Activated naive CD8-positive, alpha-beta T cell treated with anti-CD3 and anti-CD28 coated beads, Interleukin-2, amount 50 U/mL, for 24 hours (primary cell): ENCODE results near the gene PAX9.

Source experiments
- ATAC-seq: fragments of 150-1000 bp; cut with Tn5 transposase; one replicate; pipeline ENCODE4 v1.10.0; 2021
- DNase-seq: peaks from one replicate; pipeline ENCODE4 v3.0.0; 2021
- H3K27ac Mint-ChIP-seq: one replicate; pipeline ENCODE4 v1.8.0; 2021; ENCODE audit warnings: mild to moderate bottlenecking, mixed read lengths
- H3K27me3 Mint-ChIP-seq: one replicate; pipeline ENCODE4 v1.8.0; 2021; ENCODE audit warnings: mixed read lengths
- H3K36me3 Mint-ChIP-seq: one replicate; pipeline ENCODE4 v1.8.0; 2021; ENCODE audit warnings: low read depth, mixed read lengths
- H3K4me1 Mint-ChIP-seq: one replicate; pipeline ENCODE4 v1.8.0; 2021; ENCODE audit warnings: mixed read lengths
- H3K4me3 Mint-ChIP-seq: one replicate; pipeline ENCODE4 v1.8.0; 2021; ENCODE audit warnings: mild to moderate bottlenecking, moderate library complexity, mixed read lengths
- H3K9me3 Mint-ChIP-seq: one replicate; pipeline ENCODE4 v1.8.0; 2021; ENCODE audit warnings: mixed read lengths

Gene PAX9

GRCh38 chr14:36652542-36653201, 9.0 kb upstream of the PAX9 start:
- DNase-seq (no peak), ATAC-seq (no peak)
- Mint-ChIP-seq H3K36me3 (peaks cover 5% of the 10 kb centered on the region), H3K9me3 (no peaks in the 10 kb centered on the region), H3K27me3 (peaks cover 91% of the 10 kb centered on the region), H3K4me3 (no peak overlapping the region), H3K4me1 (peaks cover 16% of the 10 kb centered on the region), H3K27ac (no peak overlapping the region)

- Mint-ChIP-seq H3K27ac (no peak overlapping the region), H3K9me3 (no peaks in the 10 kb centered on the region), H3K27me3 (peaks cover 89% of the 10 kb centered on the region), H3K4me1 (peaks cover 14% of the 10 kb centered on the region), H3K36me3 (peaks cover 5% of the 10 kb centered on the region), H3K4me3 (no peak overlapping the region)
- ATAC-seq (no peak), DNase-seq (no peak)
Observed at GRCh38 chr14:36653413-36653812, 8.2 kb upstream of the PAX9 start.

GRCh38 chr14:36653962-36654793, 7.5 kb upstream of the PAX9 start:
- DNase-seq: no peak
- Mint-ChIP-seq H3K36me3 (peaks cover 9% of the 10 kb centered on the region), H3K27me3 (peaks cover 89% of the 10 kb centered on the region), H3K9me3 (no peaks in the 10 kb centered on the region), H3K27ac (no peak overlapping the region), H3K4me1 (peaks cover 17% of the 10 kb centered on the region), H3K4me3 (no peak overlapping the region)
- no peak for ATAC-seq

- no peak for ATAC-seq
- no peaks in the 10 kb centered on the region for H3K9me3 Mint-ChIP-seq
- no peak for DNase-seq
- no peak overlapping the region for H3K27ac Mint-ChIP-seq
- peaks cover 90% of the 10 kb centered on the region for H3K27me3 Mint-ChIP-seq
- peaks cover 10% of the 10 kb centered on the region for H3K36me3 Mint-ChIP-seq
- no peak overlapping the region for H3K4me3 Mint-ChIP-seq
- H3K4me1 Mint-ChIP-seq: peaks cover 18% of the 10 kb centered on the region
Observed at GRCh38 chr14:36654794-36655381, 6.8 kb upstream of the PAX9 start.

- H3K27ac Mint-ChIP-seq: no peak overlapping the region
- H3K4me1 Mint-ChIP-seq: peaks cover 18% of the 10 kb centered on the region
- ATAC-seq (no peak), DNase-seq (no peak)
- no peak overlapping the region for H3K4me3 Mint-ChIP-seq
- H3K27me3 Mint-ChIP-seq: peaks cover 90% of the 10 kb centered on the region
- peaks cover 10% of the 10 kb centered on the region for H3K36me3 Mint-ChIP-seq
- no peaks in the 10 kb centered on the region for H3K9me3 Mint-ChIP-seq
Observed at GRCh38 chr14:36655571-36655962, 6.1 kb upstream of the PAX9 start.

- ATAC-seq: peak; percentile 60
- Mint-ChIP-seq H3K27ac (no peak overlapping the region), H3K27me3 (peaks cover 90% of the 10 kb centered on the region), H3K4me3 (no peak overlapping the region), H3K36me3 (peaks cover 10% of the 10 kb centered on the region), H3K4me1 (peaks cover 20% of the 10 kb centered on the region), H3K9me3 (no peaks in the 10 kb centered on the region)
- DNase-seq: peak; percentile 47
Observed at GRCh38 chr14:36655963-36656686, 5.5 kb upstream of the PAX9 start.

GRCh38 chr14:36656687-36657398, 4.8 kb upstream of the PAX9 start:
- Mint-ChIP-seq H3K27me3 (peaks cover 92% of the 10 kb centered on the region), H3K36me3 (peaks cover 10% of the 10 kb centered on the region), H3K4me3 (no peak overlapping the region), H3K4me1 (peaks cover 25% of the 10 kb centered on the region), H3K27ac (no peak overlapping the region), H3K9me3 (peaks cover 3% of the 10 kb centered on the region)
- ATAC-seq (no peak), DNase-seq (no peak)

- no peak for DNase-seq
- H3K36me3 Mint-ChIP-seq: peaks cover 14% of the 10 kb centered on the region
- H3K4me3 Mint-ChIP-seq: no peak overlapping the region
- peaks cover 93% of the 10 kb centered on the region for H3K27me3 Mint-ChIP-seq
- no peak overlapping the region for H3K27ac Mint-ChIP-seq
- no peak for ATAC-seq
- H3K9me3 Mint-ChIP-seq: peaks cover 3% of the 10 kb centered on the region
- peaks cover 30% of the 10 kb centered on the region for H3K4me1 Mint-ChIP-seq
Observed at GRCh38 chr14:36657399-36658122, 4.1 kb upstream of the PAX9 start.

GRCh38 chr14:36658123-36659009, 3.3 kb upstream of the PAX9 start:
- H3K9me3 Mint-ChIP-seq: peaks cover 3% of the 10 kb centered on the region
- H3K27ac Mint-ChIP-seq: no peak overlapping the region
- H3K4me3 Mint-ChIP-seq: no peak overlapping the region
- H3K4me1 Mint-ChIP-seq: peaks cover 32% of the 10 kb centered on the region
- peaks cover 14% of the 10 kb centered on the region for H3K36me3 Mint-ChIP-seq
- H3K27me3 Mint-ChIP-seq: peaks cover 92% of the 10 kb centered on the region
- DNase-seq (no peak), ATAC-seq (no peak)

- no peak overlapping the region for H3K4me3 Mint-ChIP-seq
- H3K4me1 Mint-ChIP-seq: peaks cover 40% of the 10 kb centered on the region
- peaks cover 3% of the 10 kb centered on the region for H3K9me3 Mint-ChIP-seq
- peak overlapping the region; percentile 11 for H3K27ac Mint-ChIP-seq
- peaks cover 16% of the 10 kb centered on the region for H3K36me3 Mint-ChIP-seq
- DNase-seq: no peak
- ATAC-seq: no peak
- H3K27me3 Mint-ChIP-seq: peaks cover 93% of the 10 kb centered on the region
Observed at GRCh38 chr14:36659010-36659821, 2.4 kb upstream of the PAX9 start.

GRCh38 chr14:36659822-36660735, 1.6 kb upstream of the PAX9 start:
- peaks cover 93% of the 10 kb centered on the region for H3K27me3 Mint-ChIP-seq
- no peak overlapping the region for H3K4me3 Mint-ChIP-seq
- peaks cover 16% of the 10 kb centered on the region for H3K36me3 Mint-ChIP-seq
- no peak for DNase-seq
- H3K9me3 Mint-ChIP-seq: peaks cover 3% of the 10 kb centered on the region
- H3K27ac Mint-ChIP-seq: no peak overlapping the region
- H3K4me1 Mint-ChIP-seq: peaks cover 47% of the 10 kb centered on the region
- ATAC-seq: no peak
